HCT116 (cell line): Measurements from ENCODE around the gene TMEM139. TPM values are rescaled to one million over a fixed set of nuclear protein-coding genes. Genes with fewer than 3 reads are reported as not detected.

Experiments
- ATAC-seq: fragments of 200-7000 bp; cut with Tn5 transposase; 2 replicates; pipeline ENCODE4 v1.9.1; 2020; ENCODE audit warnings: mild to moderate bottlenecking, moderate library complexity
- BruUV-seq: library from RNA; stranded (reverse); fragments of 400-500 nt; replicated peaks from 2 replicates; lab custom pipeline; 2021; lab: Mats Ljungman, UMichigan
- CTCF ChIA-PET: fragments of 300-600 bp; sonication (Branson Sonifier 250); formaldehyde crosslinking; loops from one replicate; lab custom pipeline; 2021; ENCODE audit warnings: antibody characterized with exemption; lab: Charles Lee
- POLR2A ChIA-PET: fragments of 300-600, 350-600 bp; sonication (Branson Sonifier 250); formaldehyde crosslinking; loops from one replicate; lab custom pipeline; 2021; ENCODE audit warnings: antibody characterized with exemption; lab: Charles Lee
- RAD21 ChIA-PET, 2 experiments: fragments of 300-600 bp; sonication (Branson Sonifier 250); formaldehyde crosslinking; loops; one replicate each; lab custom pipeline; 2023; ENCODE audit warnings: low total read pairs in 2 of 2; ENCODE audit not compliant: uncharacterized antibody in 2 of 2, unreplicated experiment in 2 of 2, low non-redundant PET in 1 of 2; lab: Charles Lee
- DNase-seq: peaks from one replicate; pipeline ENCODE4 v3.0.0-alpha.2; 2010; ENCODE audit warnings: low read depth, low spot score
- H2AFZ ChIP-seq: fragments of 200-600 bp; shearing (Covaris generic), sonication (generic); 2 replicates; pipeline ENCODE4 v1.6.1; 2017; ENCODE audit warnings: low read depth, mixed run types, mixed read lengths, antibody characterized with exemption, low read length; ENCODE audit not compliant: poor library complexity, severe bottlenecking
- H3K27ac ChIP-seq: 2 replicates; pipeline ENCODE4 v1.5.1; 2012; ENCODE audit warnings: low read depth, low read length
- H3K27me3 ChIP-seq: fragments of 200-600 bp; sonication (generic); 2 replicates; pipeline ENCODE4 v1.6.1; 2016; ENCODE audit warnings: mixed run types, low read length, mixed read lengths; ENCODE audit not compliant: insufficient read depth
- H3K36me3 ChIP-seq, 2 experiments: fragments of 200-500 bp in 1 of 2; fragments of 200-600 bp in 1 of 2; sonication (Bioruptor generic) in 1 of 2; sonication (generic) in 1 of 2; 2 replicates each; pipeline versions ENCODE4 v1.5.1 to v1.6.1; 2014 to 2016; ENCODE audit warnings: low read length in 2 of 2, inconsistent platforms in 1 of 2, mixed read lengths in 1 of 2, mixed run types in 1 of 2; ENCODE audit not compliant: insufficient read depth in 2 of 2, control insufficient read depth in 1 of 2
- H3K4me1 ChIP-seq, 2 experiments: fragments of 200-600 bp in 1 of 2; sonication (generic) in 1 of 2; 2 replicates each; pipeline versions ENCODE4 v1.5.1 to v1.6.1; 2012 to 2017; ENCODE audit warnings: low read length in 2 of 2, inconsistent platforms in 1 of 2, mild to moderate bottlenecking in 1 of 2, mixed read lengths in 1 of 2, mixed run types in 1 of 2, moderate library complexity in 1 of 2; ENCODE audit not compliant: insufficient read depth in 2 of 2, control insufficient read depth in 1 of 2
- H3K4me2 ChIP-seq: fragments of 200-600 bp; sonication (generic); 2 replicates; pipeline ENCODE4 v1.6.1; 2017; ENCODE audit warnings: mixed run types, low read length, mixed read lengths
- H3K4me3 ChIP-seq, 2 experiments: fragments of 200-600 bp in 1 of 2; sonication (generic) in 1 of 2; replicated peaks in 1 of 2; 2 replicates each; pipeline ENCODE4 v1.5.1; 2011 to 2016; ENCODE audit warnings: low read length in 2 of 2, control low read depth in 1 of 2, low read depth in 1 of 2, mild to moderate bottlenecking in 1 of 2, mixed read lengths in 1 of 2, mixed run types in 1 of 2
- H3K79me2 ChIP-seq: fragments of 200-600 bp; sonication (generic); 2 replicates; pipeline ENCODE4 v1.6.1; 2017; ENCODE audit warnings: mild to moderate bottlenecking, mixed run types, low read length, moderate library complexity, mixed read lengths; ENCODE audit not compliant: insufficient read depth
- H3K9ac ChIP-seq: fragments of 200-600 bp; sonication (generic); 2 replicates; pipeline ENCODE4 v1.6.1; 2016; ENCODE audit warnings: low read length, mixed read lengths
- H3K9me2 ChIP-seq: fragments of 200-600 bp; sonication (generic), shearing (Covaris generic); 2 replicates; pipeline ENCODE4 v1.6.1; 2017; ENCODE audit warnings: mixed run types, mild to moderate bottlenecking, moderate library complexity; ENCODE audit not compliant: insufficient read depth
- H3K9me3 ChIP-seq, 2 experiments: fragments of 200-500 bp in 1 of 2; fragments of 200-600 bp in 1 of 2; sonication (Bioruptor generic) in 1 of 2; sonication (generic) in 1 of 2; 2 replicates each; pipeline ENCODE4 v1.6.1; 2014 to 2017; ENCODE audit warnings: low read length in 2 of 2, mixed read lengths in 2 of 2, inconsistent platforms in 1 of 2, low read depth in 1 of 2, mild to moderate bottlenecking in 1 of 2, mixed run types in 1 of 2, moderate library complexity in 1 of 2; ENCODE audit not compliant: control insufficient read depth in 1 of 2, insufficient read depth in 1 of 2
- H4K20me1 ChIP-seq: fragments of 200-600 bp; sonication (generic), shearing (Covaris generic); 2 replicates; pipeline ENCODE4 v1.6.1; 2017; ENCODE audit warnings: mixed run types, mild to moderate bottlenecking, moderate library complexity; ENCODE audit not compliant: insufficient read depth
- CBX3 ChIP-seq: IDR thresholded peaks from 2 replicates; pipeline ENCODE4 v1.6.1; 2012; ENCODE audit warnings: low read depth
- EGR1 ChIP-seq: IDR thresholded peaks from 2 replicates; pipeline ENCODE4 v1.6.1; 2012; ENCODE audit warnings: low read depth
- FOSL1 ChIP-seq: IDR thresholded peaks from 2 replicates; pipeline ENCODE4 v1.6.1; 2012; ENCODE audit warnings: low read depth
- POLR2A ChIP-seq: IDR thresholded peaks from 2 replicates; pipeline ENCODE4 v1.7.0; 2011; ENCODE audit warnings: borderline replicate concordance; ENCODE audit not compliant: insufficient read depth, insufficient read length; ENCODE audit errors: extremely low read depth
- POLR2AphosphoS5 ChIP-seq: IDR thresholded peaks from 2 replicates; pipeline ENCODE4 v1.6.1; 2011; ENCODE audit warnings: mild to moderate bottlenecking, low read depth, low read length, moderate library complexity
- RAD21 ChIP-seq: IDR thresholded peaks from 2 replicates; pipeline ENCODE4 v1.6.1; 2012; ENCODE audit warnings: low read depth, mild to moderate bottlenecking
- SRF ChIP-seq: IDR thresholded peaks from 2 replicates; pipeline ENCODE4 v1.6.1; 2012; ENCODE audit warnings: low read depth
- TCF7L2 ChIP-seq: IDR thresholded peaks from 2 replicates; pipeline ENCODE4 v1.7.0; 2011; ENCODE audit warnings: borderline replicate concordance, inconsistent platforms; ENCODE audit not compliant: insufficient read depth, insufficient read length; ENCODE audit errors: extremely low read depth
- ZBTB33 ChIP-seq: IDR thresholded peaks from 2 replicates; pipeline ENCODE4 v1.6.1; 2011; ENCODE audit warnings: mild to moderate bottlenecking, low read length, moderate library complexity; ENCODE audit not compliant: insufficient replicate concordance; ENCODE audit errors: extremely low read depth
- intact Hi-C: fragments of 100-400 bp; cut with micrococcal nuclease; formaldehyde crosslinking; loops from 2 replicates; pipeline ENCODE4 v1.10.0; 2022
- total RNA-seq: library from RNA; stranded (reverse); gene quantifications from one replicate; pipeline ENCODE4 v1.2.1, GENCODE V29; 2021; ENCODE audit not compliant: unreplicated experiment

Gene TMEM139
- total RNA-seq, 1 experiment from 2014 or later, result 9.9 TPM

- TF ChIP-seq TCF7L2, result no peak
- no peak for TF ChIP-seq SRF
- no peak for TF ChIP-seq POLR2AphosphoS5
- no peak for TF ChIP-seq EGR1
- no peak for TF ChIP-seq RAD21
- DNase-seq, result no peak
- ChIA-PET CTCF (no interaction called here), POLR2A (no interaction called here), RAD21 (no interaction called here)
- Histone ChIP-seq H3K9me3 (no peaks in the 10 kb centered on the region), H3K4me2 (no peak overlapping the region), H3K27ac (no peak overlapping the region), H3K9me2 (no peaks in the 10 kb centered on the region), H3K79me2 (no peaks in the 10 kb centered on the region), H2AFZ (no peak overlapping the region), H4K20me1 (no peaks in the 10 kb centered on the region), H3K36me3 (no peaks in the 10 kb centered on the region), H3K4me3 (no peak overlapping the region), H3K4me1 (no peaks in the 10 kb centered on the region), H3K9ac (no peak overlapping the region), H3K27me3 (no peaks in the 10 kb centered on the region)
- ATAC-seq, result no peak
- BruUV-seq, result no TSS peak
- intact Hi-C loops, result no loop called here
Observed at GRCh38 chr7:143250822-143251221, 33.9 kb upstream of the TMEM139 start.

- ChIA-PET CTCF (no interaction called here), RAD21 (no interaction called here), POLR2A (no interaction called here)
- Histone ChIP-seq H3K4me3 (no peak overlapping the region), H3K79me2 (no peaks in the 10 kb centered on the region), H3K9me2 (no peaks in the 10 kb centered on the region), H2AFZ (no peak overlapping the region), H4K20me1 (no peaks in the 10 kb centered on the region), H3K9me3 (no peaks in the 10 kb centered on the region), H3K27me3 (no peaks in the 10 kb centered on the region), H3K4me2 (no peak overlapping the region), H3K9ac (no peak overlapping the region), H3K27ac (no peak overlapping the region), H3K36me3 (no peaks in the 10 kb centered on the region), H3K4me1 (no peaks in the 10 kb centered on the region)
- DNase-seq (no peak), ATAC-seq (no peak)
- TF ChIP-seq ZBTB33 (no peak), POLR2A (no peak), CBX3 (no peak), FOSL1 (no peak), RAD21 (no peak), EGR1 (no peak)
- intact Hi-C loops, result no loop called here
- no TSS peak for BruUV-seq
Observed at GRCh38 chr7:143252006-143252405, 32.8 kb upstream of the TMEM139 start.
